ENCODE measurements around the gene MYO16. TPM values are rescaled to one million over a fixed set of nuclear protein-coding genes. Genes with fewer than 3 reads are reported as not detected.

MYO16 gene
- total and polyA plus RNA-seq, 8 donors: 1.1 to 2.5 (median 1.7) TPM

DNA sequence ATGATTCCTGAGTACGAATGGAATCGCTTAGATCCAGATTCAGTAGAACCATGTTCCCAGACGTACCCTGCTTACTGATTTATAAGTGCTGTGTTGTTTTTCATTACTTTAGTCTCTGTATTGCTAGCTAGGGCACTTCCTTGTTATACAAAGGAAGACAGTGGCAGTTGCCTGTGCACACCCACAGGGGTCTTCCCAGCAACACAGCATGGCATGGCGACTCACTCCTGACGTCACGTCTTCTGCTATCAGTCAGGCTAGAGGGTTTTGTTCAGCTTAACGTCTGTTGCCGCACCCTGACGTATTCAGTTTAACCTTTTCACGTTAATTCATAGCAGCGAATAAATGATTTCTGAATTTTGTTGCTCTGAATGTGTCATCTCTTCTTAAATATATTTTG is 295.1 kb downstream of the MYO16 start:
- Histone ChIP-seq H3K4me3 (no peak overlapping the region), H3K9me3 (no peaks in the 10 kb centered on the region), H3K27ac (no peak overlapping the region), H3K4me1 (no peaks in the 10 kb centered on the region), H3K27me3 (no peaks in the 10 kb centered on the region), H3K36me3 (no peaks in the 10 kb centered on the region)
- TF ChIP-seq, protein P1, sequence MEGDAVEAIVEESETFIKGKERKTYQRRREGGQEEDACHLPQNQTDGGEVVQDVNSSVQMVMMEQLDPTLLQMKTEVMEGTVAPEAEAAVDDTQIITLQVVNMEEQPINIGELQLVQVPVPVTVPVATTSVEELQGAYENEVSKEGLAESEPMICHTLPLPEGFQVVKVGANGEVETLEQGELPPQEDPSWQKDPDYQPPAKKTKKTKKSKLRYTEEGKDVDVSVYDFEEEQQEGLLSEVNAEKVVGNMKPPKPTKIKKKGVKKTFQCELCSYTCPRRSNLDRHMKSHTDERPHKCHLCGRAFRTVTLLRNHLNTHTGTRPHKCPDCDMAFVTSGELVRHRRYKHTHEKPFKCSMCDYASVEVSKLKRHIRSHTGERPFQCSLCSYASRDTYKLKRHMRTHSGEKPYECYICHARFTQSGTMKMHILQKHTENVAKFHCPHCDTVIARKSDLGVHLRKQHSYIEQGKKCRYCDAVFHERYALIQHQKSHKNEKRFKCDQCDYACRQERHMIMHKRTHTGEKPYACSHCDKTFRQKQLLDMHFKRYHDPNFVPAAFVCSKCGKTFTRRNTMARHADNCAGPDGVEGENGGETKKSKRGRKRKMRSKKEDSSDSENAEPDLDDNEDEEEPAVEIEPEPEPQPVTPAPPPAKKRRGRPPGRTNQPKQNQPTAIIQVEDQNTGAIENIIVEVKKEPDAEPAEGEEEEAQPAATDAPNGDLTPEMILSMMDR (IDR thresholded peaks at IDR 0.05): no peak
- DNase-seq (no peak), ATAC-seq (no peak)
- intact Hi-C loops (cut with DNase I): no loop called here

DNA sequence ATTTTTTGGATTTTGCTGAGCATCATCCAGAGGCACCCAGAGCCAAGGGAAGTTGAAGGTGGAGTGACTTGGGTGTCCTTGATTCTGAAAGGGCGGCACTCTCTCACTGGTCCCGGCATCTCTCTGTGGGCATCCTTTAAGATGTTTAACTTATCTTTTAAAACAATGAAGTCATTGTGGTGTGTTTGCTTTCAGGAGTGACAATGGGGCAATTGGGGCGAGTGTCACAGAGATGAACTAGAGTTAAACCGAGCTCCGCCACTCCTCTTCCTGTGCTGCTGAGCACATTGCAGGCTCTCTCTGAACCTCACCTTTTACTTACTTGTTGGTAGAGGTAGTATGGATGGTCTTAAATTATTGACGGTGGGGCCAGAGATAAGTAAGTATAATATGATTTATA is 295.7 kb downstream of the MYO16 start:
- Histone ChIP-seq H3K9me3 (no peaks in the 10 kb centered on the region), H3K4me3 (no peak overlapping the region), H3K36me3 (no peaks in the 10 kb centered on the region), H3K4me1 (no peaks in the 10 kb centered on the region), H3K27ac (no peak overlapping the region), H3K27me3 (no peaks in the 10 kb centered on the region)
- ATAC-seq (no peak), DNase-seq (no peak)
- intact Hi-C loops (cut with DNase I): no loop called here
- TF ChIP-seq, protein P1 (IDR thresholded peaks at IDR 0.05): no peak

DNA sequence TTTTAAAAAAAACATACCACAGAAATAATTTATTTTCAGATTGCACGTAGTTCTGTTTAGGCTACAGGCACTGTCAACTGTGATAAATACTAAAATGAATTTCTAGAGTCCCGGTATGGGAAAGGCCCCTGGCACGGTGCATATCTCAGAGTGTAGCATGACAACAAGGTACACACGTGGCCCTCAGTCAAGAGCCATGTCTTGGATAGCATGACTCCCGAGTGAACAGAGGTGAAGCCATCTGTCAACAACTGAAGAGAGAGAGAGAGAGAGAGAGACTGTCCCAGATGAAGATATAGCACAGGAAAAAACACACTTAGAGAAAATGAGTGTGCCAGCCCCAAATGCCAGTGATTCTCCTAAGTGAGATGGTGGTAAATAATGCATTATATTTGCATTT is 297.5 kb downstream of the MYO16 start:
- Histone ChIP-seq H3K27me3 (no peaks in the 10 kb centered on the region), H3K4me3 (no peak overlapping the region), H3K27ac (no peak overlapping the region), H3K9me3 (no peaks in the 10 kb centered on the region), H3K36me3 (no peaks in the 10 kb centered on the region), H3K4me1 (no peaks in the 10 kb centered on the region)
- TF ChIP-seq, protein P1 (IDR thresholded peaks at IDR 0.05): no peak
- no peak for ATAC-seq
- intact Hi-C loops (cut with DNase I): no loop called here
- DNase-seq: no peak

DNA sequence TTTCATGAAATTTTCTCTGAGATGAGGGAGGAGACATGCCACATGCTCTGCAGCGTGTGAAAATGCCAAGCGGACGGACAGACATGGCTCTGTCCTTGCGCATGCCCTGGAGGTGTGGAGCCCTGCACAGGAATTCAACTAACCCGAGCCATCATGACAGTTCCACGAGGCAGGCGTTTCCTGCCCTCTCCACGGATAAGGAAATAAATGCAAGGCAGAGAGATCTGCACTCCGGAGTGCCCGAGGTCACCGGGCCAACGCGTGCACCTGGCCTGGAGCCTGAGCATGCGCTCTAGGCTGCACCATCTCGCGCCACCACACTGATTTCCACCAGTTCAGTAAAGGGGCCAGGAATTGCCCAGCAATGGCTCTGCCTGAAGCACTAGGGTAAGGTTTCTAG is 298.2 kb downstream of the MYO16 start:
- no peaks in the 10 kb centered on the region for H3K9me3 ChIP-seq
- no peaks in the 10 kb centered on the region for H3K27me3 ChIP-seq
- no peak overlapping the region for H3K27ac ChIP-seq
- intact Hi-C loops (cut with DNase I): no loop called here
- TF ChIP-seq, protein P1 (IDR thresholded peaks at IDR 0.05): no peak
- H3K4me1 ChIP-seq: no peaks in the 10 kb centered on the region
- no peak overlapping the region for H3K4me3 ChIP-seq
- no peak for ATAC-seq
- DNase-seq: peak in 1 of 4 donors; percentile 54
- H3K36me3 ChIP-seq: no peaks in the 10 kb centered on the region

DNA sequence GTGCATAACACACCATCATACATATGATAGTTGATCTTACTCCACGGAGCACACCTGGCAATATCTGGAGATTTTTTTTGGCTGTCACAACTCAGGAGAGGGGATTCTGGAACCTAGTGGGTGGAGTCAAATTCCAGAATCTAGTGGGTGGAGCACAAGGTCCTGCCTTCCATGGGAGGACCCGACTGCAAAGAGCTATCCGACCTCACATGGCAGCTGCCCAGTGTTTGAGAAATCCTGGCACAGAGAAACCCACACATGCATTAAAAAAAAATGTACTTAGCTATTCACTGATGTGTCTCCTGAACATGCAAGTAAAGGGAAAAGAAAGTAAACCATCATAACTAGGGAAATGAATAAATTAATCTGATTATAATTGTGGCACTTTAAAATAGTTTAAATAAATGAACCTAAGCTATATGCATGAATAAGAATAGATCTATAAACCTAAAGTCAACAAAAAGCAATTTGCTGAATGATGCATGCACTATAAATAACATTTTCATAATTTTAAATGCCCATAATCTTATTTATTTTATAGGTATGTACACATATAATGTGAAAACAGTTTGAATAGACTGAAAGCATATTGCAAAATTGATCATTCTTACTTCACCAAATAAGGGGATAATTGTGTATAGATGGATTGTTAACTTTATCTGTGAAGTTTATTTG is 300.3 kb downstream of the MYO16 start:
- ATAC-seq (no peak), DNase-seq (no peak)
- TF ChIP-seq, protein P1 (IDR thresholded peaks at IDR 0.05): no peak
- Histone ChIP-seq H3K9me3 (no peaks in the 10 kb centered on the region), H3K27me3 (no peaks in the 10 kb centered on the region), H3K36me3 (no peaks in the 10 kb centered on the region), H3K4me1 (no peaks in the 10 kb centered on the region), H3K4me3 (no peak overlapping the region), H3K27ac (no peak overlapping the region)
- intact Hi-C loops (cut with DNase I): no loop called here

Data from left lung (tissue), 10 donors.